Measurements from ENCODE around the gene PBX4.
A peak's percentile ranks its signal among the peaks of the same experiment; 100 is the strongest.

Gene PBX4

GRCh38 chr19:19587771-19588170 lies 30.7 kb downstream of the PBX4 start:
- no peak for DNase-seq

DNA sequence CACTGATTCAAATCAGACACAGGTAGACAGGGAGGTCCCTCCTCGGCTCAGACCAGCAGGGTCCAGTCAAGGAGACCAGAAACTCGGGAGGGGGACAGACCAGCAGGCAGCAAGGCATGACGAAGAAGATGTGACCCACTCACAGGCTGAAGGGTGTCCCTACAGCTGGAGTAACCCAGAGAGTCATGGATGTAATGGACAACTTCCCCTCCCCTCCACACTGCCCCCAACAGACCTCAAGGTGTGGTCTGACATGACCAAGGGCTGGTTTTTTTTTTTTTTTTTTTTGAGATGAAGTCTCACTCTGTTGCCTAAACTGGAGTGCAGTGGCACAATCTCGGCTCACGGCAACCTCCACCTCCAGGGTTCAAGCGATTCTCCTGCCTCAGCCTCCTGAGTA lies 34.1 kb downstream of the PBX4 start:
- DNase-seq, result no peak

DNA sequence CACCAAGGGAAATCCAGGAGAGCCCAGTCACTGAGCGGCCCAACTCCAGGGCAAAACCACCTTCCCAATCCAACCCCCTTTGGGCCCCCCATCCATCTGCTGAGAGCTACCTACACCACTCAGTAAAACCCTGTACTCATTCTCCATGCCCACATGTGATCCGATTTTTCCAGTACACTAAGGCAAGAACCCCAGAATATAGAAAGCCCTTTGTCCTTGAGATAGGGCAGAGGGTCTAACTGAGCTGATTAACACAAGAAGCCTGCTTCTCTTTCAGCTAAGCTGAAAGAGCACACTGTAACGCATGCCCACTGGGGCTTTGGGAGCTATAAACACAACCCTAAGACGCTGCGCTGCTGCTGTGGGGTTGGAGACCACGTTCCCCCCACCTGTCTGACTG lies 36.0 kb downstream of the PBX4 start:
- no peak for DNase-seq

- no peak for DNase-seq
Measured at GRCh38 chr19:19581391-19581790, 37.1 kb downstream of the PBX4 start.

DNA sequence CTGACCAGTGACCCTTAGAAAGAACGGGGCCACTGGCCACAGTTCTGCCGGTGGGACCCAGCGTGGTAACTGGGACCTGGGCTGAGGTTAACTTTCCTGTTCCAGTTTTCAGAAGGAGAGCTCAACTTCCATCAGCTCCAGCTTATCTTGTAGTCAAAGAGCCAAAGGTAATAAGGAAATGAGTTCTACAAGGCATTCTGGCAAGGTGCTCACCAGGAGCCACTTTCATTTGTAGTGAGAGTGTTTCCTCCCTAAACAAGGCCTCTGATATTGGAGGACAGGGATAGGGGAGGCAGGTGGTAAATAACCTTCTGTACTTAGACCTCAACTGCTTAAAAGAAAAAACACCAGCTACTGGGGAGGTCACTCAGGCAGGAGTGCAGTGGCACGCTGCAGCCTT lies 38.1 kb downstream of the PBX4 start:
- DNase-seq, result no peak

- no peak for DNase-seq
Measured at GRCh38 chr19:19579533-19580361, 38.7 kb downstream of the PBX4 start.

DNA sequence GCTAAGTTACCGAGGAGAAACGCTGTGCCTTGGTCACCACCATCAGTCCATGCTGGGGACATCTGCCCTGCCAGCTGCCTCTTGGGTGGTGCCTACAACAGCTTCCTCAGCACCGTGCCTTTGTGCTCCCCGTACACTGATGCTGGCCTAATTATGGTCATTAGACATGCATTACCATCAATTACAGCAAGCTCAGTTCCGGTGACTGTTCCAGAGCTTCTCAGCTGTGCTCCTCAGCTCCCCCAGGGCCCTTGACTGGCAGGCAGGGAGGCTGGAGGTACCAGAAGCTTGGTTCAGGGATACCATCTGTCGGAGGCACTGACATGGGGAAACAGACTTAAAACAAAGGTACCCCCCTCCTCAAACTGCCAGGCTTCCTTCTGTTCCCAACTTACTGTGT lies 40.2 kb downstream of the PBX4 start:
- no peak for DNase-seq

GRCh38 chr19:19575411-19575810 lies 43.1 kb downstream of the PBX4 start:
- no peak for DNase-seq

- no peak for DNase-seq
Measured at GRCh38 chr19:19571071-19571786, 47.3 kb downstream of the PBX4 start.

DNA sequence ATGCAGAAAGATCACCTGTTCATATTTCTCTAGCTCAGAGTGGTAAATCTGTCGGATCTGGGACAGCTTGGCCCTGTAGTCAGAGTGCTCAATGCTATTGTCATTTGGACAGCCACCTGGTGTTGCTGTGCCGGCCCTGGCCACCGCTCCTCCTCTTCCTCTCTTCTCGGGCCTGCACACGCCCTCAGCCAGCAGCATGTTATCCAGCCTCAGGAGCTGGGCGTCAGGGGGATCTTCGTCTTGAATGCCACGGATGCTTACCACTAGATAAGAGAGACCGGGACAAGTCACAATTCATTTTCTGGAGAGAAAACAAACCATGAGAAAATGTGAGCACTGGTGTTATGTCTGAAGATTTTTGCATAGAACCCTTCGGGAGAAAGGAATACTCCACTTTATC lies 47.9 kb downstream of the PBX4 start:
- no peak for DNase-seq

GRCh38 chr19:19568802-19569756 lies 49.4 kb downstream of the PBX4 start:
- no peak for DNase-seq

GRCh38 chr19:19567391-19567790 lies 51.1 kb downstream of the PBX4 start:
- DNase-seq, result no peak

GRCh38 chr19:19566306-19566705 lies 52.2 kb downstream of the PBX4 start:
- no peak for DNase-seq

GRCh38 chr19:19563348-19563848 lies 55.1 kb downstream of the PBX4 start:
- no peak for DNase-seq

DNA sequence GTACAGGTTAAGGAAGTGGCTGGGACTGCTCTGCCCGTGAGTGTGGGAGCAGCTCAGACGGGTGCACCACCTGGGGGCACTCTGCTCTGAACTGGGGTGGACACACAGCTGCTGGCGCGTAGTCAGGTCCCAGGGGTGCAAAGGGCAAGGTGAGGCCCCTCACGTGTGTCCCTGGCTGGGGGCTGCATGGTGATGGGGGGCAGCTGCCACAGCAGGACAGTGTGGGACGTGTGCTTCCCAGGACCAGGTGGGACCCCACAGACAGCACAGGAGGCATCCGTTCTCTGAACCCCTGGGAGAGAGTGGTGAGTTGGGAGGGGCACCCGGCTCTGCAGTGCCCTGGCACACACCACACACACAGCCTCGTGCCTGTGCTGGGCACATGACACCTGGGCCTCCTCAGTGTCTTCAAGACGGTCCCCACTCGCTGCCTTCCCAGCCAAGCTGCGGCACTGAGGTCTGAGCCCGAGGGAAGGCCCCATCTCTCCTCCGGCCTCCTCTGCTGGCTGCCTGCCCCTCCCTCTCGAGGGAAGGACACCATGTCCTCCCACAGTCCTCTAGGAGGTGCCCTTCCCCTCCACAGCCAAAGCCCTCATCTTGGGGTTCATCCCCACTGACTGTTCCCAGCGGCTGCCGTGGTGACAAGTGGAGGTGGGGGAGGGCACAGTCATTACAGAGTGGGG lies 55.7 kb downstream of the PBX4 start:
- DNase-seq, result peak; percentile 20

DNA sequence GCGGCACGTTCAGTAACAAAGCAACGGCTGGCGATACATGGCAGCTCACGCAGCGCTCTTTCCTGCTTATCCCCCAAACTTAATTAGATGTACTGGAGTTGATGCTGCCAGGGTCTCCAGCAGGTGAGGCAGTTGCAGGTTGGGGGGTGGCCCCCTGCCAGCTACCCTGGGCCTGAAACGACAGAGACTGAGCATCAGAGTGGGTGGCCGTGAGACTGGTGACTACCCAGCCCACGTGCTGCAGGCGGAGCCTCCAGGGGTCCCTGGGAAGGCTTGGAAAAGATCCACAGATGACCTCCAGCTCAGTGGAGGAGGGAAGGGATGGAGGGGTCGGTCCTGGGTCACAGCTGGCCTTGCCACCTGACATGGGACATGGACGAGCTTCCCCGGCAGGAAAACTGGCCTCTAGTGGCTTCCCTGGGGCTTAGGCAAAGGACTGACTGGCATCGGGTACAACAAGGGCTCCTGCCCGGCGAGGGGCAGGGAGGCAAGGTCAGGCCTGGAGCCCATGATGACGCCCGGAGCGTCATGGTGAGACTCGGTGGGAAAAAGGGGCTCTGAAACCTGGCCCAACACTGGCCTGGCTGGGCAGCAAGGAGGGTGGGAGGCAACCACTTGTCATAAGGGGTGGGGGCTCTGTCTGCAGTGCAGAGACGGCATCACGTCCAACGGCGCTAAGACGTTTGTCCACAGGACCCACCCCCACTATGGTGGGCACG lies 56.4 kb downstream of the PBX4 start:
- no peak for DNase-seq

GRCh38 chr19:19559931-19560330 lies 58.6 kb downstream of the PBX4 start:
- no peak for DNase-seq

DNA sequence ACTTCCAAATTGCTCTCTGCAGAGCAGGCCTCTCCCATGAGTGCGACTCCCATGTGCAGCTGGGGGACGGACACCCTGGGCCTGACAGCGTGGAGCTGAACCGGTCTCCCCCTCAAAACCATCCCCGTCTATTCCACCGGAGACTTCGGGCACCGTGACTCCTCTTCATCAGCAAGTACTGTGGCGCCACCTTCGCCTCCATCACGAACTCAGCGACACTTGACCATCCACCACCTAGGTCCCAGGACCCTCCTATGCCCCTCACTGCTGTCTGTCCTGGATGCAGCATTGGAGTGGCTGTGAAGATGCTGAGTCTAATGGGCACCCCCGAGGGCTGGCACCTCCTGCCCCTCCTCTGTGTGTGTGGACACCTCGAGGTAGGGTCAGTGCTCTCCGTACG lies 59.9 kb downstream of the PBX4 start:
- DNase-seq, result no peak

DNA sequence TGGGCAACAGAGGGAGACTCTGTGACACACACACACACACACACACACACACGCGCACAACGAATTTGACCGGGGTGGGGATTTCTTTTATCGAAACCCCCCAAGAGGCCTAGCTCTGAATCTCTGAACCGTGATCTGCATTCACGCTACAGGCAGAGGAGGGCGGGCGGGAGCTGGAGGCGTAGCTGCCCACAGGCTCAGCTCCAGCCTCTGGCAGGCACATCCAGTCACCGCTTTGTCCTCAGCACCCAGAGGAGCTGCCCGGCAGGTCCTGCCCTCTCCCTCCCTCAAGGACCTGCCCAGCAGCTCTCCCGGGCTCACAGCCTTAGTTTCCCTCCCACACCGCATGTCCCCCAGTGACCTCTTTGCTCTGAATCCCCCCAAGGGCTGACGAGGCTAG lies 60.4 kb downstream of the PBX4 start:
- no peak for DNase-seq

GRCh38 chr19:19554074-19555023 lies 64.1 kb downstream of the PBX4 start:
- peak; percentile 74 for DNase-seq

GRCh38 chr19:19553670-19554069 lies 64.8 kb downstream of the PBX4 start:
- no peak for DNase-seq

Measured in activated CD4-positive, alpha-beta T cell treated with anti-CD3 and anti-CD28 coated beads, Interleukin-2, Interleukin-6, amounts not matched to agents 100 ng/mL and 50 ng/mL, durations not matched to agents 16 hours and 8 hours (primary cell).